ENCODE results near the gene VPS11.

The VPS11 gene

DNA sequence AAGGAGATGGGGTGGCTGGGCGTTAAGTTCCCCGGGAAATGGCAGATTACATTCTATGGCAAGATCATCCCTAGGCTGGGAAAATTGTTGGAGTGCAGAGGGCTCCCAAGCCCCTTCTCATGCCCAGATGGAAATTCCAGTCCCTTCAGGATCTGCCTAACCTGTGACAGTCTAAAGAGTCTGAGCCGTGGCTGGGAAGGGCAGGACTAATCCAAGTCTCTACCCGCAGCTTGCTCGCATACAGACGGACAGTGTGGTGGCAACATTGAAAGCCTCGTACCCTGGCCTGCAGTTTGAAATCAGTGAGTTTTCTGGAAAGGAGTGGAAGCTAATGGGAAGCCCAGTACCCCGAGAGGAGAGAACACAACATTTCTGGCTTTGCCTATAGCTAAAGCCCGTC, 20.8 kb downstream of the VPS11 start:
- DNase-seq (ENCODE audit: low read depth), result no peak
- no peak overlapping the region for H3K4me3 ChIP-seq (ENCODE audit: low read length)
- TF ChIP-seq, protein P1, sequence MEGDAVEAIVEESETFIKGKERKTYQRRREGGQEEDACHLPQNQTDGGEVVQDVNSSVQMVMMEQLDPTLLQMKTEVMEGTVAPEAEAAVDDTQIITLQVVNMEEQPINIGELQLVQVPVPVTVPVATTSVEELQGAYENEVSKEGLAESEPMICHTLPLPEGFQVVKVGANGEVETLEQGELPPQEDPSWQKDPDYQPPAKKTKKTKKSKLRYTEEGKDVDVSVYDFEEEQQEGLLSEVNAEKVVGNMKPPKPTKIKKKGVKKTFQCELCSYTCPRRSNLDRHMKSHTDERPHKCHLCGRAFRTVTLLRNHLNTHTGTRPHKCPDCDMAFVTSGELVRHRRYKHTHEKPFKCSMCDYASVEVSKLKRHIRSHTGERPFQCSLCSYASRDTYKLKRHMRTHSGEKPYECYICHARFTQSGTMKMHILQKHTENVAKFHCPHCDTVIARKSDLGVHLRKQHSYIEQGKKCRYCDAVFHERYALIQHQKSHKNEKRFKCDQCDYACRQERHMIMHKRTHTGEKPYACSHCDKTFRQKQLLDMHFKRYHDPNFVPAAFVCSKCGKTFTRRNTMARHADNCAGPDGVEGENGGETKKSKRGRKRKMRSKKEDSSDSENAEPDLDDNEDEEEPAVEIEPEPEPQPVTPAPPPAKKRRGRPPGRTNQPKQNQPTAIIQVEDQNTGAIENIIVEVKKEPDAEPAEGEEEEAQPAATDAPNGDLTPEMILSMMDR (conservative IDR thresholded peaks at IDR 0.05; ENCODE audit: low read length), result no peak

DNA sequence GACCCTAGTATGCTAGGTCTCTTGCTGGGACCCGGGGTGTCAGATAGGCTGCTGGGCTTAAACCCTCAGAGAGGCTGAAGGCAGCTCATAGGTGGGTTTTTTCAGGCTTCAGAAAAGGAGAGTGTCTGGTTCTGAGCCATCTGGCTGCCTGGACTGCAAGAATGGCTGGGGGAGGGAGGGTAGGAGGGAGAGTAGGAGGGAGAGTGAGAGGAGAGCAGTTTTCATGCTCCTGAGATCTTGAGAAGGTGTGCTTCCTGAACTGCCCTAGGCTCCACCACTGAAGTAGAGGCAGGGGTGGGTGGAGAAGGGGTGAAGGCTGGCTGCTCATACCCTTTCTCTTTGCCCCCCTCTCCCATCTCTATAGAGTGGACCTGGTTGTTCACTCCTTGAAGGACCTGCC, 21.7 kb downstream of the VPS11 start:
- TF ChIP-seq, protein P1 (conservative IDR thresholded peaks at IDR 0.05; ENCODE audit: low read length), result no peak
- H3K4me3 ChIP-seq (ENCODE audit: low read length), result no peak overlapping the region
- DNase-seq (ENCODE audit: low read depth), result no peak

DNA sequence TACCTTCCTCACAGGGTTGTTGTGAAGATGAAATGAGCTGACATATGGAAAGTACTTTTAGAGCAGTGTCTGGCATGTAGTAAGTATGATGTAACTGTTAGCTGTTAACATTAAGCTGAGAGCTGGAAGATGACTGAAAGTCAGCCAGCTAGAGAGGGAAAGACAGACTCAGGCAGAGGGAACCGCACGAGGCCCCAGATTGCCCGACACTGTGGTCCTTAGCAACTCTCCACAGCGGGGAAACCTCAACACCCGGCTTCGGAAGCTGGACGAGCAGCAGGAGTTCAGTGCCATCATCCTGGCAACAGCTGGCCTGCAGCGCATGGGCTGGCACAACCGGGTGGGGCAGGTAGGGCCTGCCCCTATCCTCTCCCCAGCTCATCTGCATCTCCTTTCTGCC, 23.6 kb downstream of the VPS11 start:
- no peak overlapping the region for H3K4me3 ChIP-seq (ENCODE audit: low read length)
- TF ChIP-seq, protein P1 (conservative IDR thresholded peaks at IDR 0.05; ENCODE audit: low read length), result no peak
- peak; percentile 37 for DNase-seq (ENCODE audit: low read depth)

DNA sequence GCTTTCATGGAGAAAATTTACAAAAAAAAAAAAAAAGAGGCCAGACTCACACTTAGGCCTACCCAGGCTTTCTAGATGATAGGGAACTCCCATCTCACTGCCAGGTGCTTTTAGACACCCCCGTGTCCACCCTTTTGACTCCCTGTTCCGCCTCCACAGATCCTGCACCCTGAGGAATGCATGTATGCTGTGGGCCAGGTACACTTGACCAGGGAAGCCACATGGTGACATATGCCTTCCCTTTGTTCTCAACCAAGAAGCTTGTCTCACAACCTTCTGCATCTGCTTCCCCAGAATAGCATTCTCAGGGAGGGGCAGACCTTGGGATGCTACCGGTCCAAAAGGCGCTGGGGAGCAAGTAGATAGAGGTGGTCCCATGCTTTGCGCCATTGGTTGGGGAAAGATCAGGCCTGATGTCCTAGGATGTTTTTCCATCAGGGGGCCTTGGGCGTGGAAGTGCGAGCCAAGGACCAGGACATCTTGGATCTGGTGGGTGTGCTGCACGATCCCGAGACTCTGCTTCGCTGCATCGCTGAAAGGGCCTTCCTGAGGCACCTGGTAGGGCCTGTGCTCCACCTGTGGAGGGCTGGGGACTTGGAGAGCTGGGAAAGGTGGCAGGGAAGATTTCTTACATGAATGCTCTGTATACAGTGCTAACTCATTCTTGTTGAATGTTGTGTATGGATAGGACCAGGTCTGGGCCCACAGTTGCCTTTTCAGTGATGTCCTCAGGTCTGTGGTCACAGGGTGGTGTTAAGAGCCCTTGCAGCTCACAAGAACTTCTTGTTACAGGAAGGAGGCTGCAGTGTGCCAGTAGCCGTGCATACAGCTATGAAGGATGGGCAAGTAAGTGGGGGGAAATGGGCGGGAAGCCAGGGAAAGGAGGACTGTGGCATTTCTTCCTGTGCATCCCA, 24.6 kb downstream of the VPS11 start:
- no peak for DNase-seq (ENCODE audit: low read depth)
- TF ChIP-seq, protein P1 (conservative IDR thresholded peaks at IDR 0.05; ENCODE audit: low read length), result no peak
- peak overlapping the region; percentile 75 for H3K4me3 ChIP-seq (ENCODE audit: low read length)

DNA sequence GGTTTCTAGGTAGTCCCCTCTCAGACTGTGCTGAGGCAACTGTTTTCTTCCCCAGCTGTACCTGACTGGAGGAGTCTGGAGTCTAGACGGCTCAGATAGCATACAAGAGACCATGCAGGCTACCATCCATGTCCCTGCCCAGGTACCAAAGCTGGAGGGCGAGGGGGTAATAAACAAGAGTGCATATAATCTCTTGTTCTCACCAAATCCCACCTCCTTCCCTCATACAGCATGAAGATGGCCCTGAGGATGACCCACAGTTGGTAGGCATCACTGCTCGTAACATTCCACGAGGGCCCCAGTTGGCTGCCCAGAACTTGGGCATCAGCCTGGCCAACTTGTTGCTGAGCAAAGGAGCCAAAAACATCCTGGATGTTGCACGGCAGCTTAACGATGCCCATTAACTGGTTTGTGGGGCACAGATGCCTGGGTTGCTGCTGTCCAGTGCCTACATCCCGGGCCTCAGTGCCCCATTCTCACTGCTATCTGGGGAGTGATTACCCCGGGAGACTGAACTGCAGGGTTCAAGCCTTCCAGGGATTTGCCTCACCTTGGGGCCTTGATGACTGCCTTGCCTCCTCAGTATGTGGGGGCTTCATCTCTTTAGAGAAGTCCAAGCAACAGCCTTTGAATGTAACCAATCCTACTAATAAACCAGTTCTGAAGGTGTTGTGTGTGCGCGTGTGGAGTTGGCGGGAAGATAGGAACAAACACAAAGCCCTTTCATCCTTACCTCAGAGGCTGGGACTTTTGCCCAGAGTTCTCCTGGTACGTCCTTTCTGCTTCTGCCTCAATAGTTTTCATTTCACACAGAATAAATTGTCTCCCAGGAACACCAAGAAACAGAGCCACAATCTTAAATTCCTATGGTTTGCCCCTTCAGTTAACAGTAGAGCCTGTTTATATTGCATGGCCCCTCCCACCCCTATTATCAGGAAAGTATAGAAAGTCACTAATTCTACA, 25.5 kb downstream of the VPS11 start:
- H3K4me3 ChIP-seq (ENCODE audit: low read length), result peak overlapping the region; percentile 75
- TF ChIP-seq, protein P1 (conservative IDR thresholded peaks at IDR 0.05; ENCODE audit: low read length), result no peak
- DNase-seq (ENCODE audit: low read depth), result peak; percentile 15

DNA sequence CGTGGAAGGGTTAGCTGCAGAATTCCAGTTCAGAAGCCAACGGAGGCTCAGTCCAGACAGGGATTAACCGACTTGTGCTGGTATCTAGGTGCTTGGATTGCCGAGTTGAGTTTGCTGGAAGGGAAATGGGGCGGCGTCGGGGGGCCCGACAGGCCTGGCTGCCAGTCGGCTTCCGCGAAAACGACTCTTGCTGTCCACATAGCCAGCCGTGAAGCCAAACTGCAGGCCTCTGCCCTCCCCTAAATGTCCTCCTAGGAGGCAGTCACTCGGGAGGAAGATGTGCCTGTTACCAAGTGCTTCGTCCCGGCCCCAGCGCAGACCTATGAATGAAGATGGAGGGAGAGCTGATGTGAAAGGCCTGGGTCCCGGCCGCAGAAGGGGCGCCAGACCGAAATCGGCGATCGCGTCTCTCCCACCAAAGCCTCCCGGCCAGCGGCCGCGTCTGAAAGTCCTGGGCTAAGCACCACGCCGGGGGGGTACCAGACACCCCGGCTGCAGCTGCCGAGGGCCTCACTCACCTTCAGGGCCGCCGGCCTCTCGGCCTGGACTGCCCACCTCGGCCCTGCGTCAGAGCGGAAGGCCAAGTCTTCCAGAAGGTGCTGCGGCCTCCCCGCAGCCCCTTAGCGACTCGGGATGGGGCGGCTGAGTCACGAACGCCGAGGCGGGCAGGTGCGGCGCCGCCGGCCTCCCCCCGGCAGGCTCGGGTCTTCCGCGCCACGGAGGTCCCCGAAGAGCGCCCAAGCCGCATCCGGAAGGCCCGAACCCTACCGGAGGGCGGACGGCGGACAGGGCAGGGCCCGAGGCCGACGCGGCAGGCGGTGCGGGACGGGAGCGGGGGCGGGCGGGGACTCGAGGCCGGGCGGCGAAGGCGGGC, 26.6 kb downstream of the VPS11 start:
- TF ChIP-seq, protein P1 (conservative IDR thresholded peaks at IDR 0.05; ENCODE audit: low read length), result 0 out of 2 replicates have a peak, but pooled peaks have one; percentile 4
- DNase-seq (ENCODE audit: low read depth), result peak; percentile 51
- H3K4me3 ChIP-seq (ENCODE audit: low read length), result peak overlapping the region; percentile 75

All from AG10803 (cell line).